ENCODE results near the gene HPF1.

Gene HPF1

DNA sequence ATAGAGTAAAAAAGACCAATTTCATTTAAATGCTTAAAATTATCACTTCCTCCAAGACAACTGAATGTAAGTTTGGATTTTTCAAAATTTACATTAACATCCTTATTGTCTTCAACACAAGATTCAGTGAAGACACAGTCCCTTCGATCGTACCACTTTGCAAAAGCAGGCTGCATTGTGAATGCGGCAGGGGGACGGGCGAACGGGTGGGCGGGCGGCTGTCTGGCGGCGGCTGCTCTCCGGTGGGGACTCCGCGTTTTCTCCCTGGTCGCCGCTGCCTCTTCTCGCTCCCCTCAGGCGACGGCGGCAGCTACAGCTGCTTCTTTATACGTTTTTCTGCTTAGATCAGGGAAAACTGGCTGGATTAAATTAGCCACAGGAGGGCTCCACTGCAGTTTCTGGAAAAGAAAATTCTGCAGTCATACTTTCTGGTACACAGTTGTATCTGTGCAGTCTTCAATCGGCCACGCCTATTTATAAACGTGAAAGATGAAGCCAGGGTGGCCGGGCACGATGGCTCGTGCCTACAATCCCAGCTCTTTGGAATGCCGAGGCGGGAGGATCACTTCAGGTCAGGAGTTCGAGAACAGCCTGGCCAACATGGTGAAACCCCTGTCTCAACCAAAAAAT is 33.9 kb upstream of the HPF1 start:
- Histone ChIP-seq H3K27ac (ENCODE audit: low read length) (no peak overlapping the region), H4K20me1 (ENCODE audit: insufficient read depth, low read length) (no peaks in the 10 kb centered on the region), H3K4me3 (ENCODE audit: low read depth in 1 of 2, low read length in 2 of 2) (no peak overlapping the region), H3K9ac (ENCODE audit: low read depth, low read length) (no peak overlapping the region), H3K79me2 (ENCODE audit: insufficient read depth, low read length) (no peaks in the 10 kb centered on the region), H3K4me1 (ENCODE audit: insufficient read depth, low read length) (no peaks in the 10 kb centered on the region), H3K9me3 (ENCODE audit: insufficient read depth, low read length, severe bottlenecking) (no peaks in the 10 kb centered on the region), H3K27me3 (ENCODE audit: insufficient read depth, low read length, poor library complexity) (no peaks in the 10 kb centered on the region), H2AFZ (ENCODE audit: low read depth, low read length) (no peak overlapping the region), H3K4me2 (ENCODE audit: insufficient read depth, low read length) (no peak overlapping the region), H3K36me3 (ENCODE audit: insufficient read depth, low read length) (no peaks in the 10 kb centered on the region)
- 0 out of 3 replicates have a peak, but pooled peaks have one; percentile 22 for ATAC-seq (ENCODE audit: insufficient read depth, low read depth)
- TF ChIP-seq EZH2 (IDR thresholded peaks at IDR 0.05; ENCODE audit: borderline replicate concordance, low read depth, low read length, severe bottlenecking), result no peak
- TF ChIP-seq, protein P1, sequence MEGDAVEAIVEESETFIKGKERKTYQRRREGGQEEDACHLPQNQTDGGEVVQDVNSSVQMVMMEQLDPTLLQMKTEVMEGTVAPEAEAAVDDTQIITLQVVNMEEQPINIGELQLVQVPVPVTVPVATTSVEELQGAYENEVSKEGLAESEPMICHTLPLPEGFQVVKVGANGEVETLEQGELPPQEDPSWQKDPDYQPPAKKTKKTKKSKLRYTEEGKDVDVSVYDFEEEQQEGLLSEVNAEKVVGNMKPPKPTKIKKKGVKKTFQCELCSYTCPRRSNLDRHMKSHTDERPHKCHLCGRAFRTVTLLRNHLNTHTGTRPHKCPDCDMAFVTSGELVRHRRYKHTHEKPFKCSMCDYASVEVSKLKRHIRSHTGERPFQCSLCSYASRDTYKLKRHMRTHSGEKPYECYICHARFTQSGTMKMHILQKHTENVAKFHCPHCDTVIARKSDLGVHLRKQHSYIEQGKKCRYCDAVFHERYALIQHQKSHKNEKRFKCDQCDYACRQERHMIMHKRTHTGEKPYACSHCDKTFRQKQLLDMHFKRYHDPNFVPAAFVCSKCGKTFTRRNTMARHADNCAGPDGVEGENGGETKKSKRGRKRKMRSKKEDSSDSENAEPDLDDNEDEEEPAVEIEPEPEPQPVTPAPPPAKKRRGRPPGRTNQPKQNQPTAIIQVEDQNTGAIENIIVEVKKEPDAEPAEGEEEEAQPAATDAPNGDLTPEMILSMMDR (IDR thresholded peaks at IDR 0.05; ENCODE audit: borderline replicate concordance, extremely low read depth, low read length, poor library complexity, severe bottlenecking), result peak; percentile 25
- DNase-seq, result peak; percentile 5

DNA sequence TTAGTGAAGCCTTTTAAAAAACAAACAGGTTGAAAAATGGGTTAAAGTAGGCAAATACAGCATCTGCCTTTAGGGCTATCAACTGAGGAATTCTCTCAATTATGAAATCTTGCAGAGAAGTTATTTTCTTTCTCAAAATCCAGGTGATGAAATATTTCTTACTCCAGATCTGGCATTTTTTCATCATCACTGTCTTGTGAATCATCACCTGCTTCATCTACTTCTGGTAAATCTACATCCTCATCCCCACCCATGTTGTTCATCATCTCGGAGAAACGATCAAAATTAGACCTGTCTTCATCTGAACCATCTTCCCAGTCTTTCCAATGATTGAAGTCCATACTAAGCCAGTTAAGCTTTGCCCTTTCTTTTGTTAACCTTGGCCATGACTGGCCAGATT is 33.3 kb upstream of the HPF1 start:
- TF ChIP-seq EZH2 (IDR thresholded peaks at IDR 0.05; ENCODE audit: borderline replicate concordance, low read depth, low read length, severe bottlenecking), result no peak
- TF ChIP-seq, protein P1 (IDR thresholded peaks at IDR 0.05; ENCODE audit: borderline replicate concordance, extremely low read depth, low read length, poor library complexity, severe bottlenecking), result no peak
- Histone ChIP-seq H4K20me1 (ENCODE audit: insufficient read depth, low read length) (no peaks in the 10 kb centered on the region), H2AFZ (ENCODE audit: low read depth, low read length) (no peak overlapping the region), H3K27me3 (ENCODE audit: insufficient read depth, low read length, poor library complexity) (no peaks in the 10 kb centered on the region), H3K27ac (ENCODE audit: low read length) (no peak overlapping the region), H3K4me3 (ENCODE audit: low read depth in 1 of 2, low read length in 2 of 2) (no peak overlapping the region), H3K4me2 (ENCODE audit: insufficient read depth, low read length) (no peak overlapping the region), H3K4me1 (ENCODE audit: insufficient read depth, low read length) (no peaks in the 10 kb centered on the region), H3K36me3 (ENCODE audit: insufficient read depth, low read length) (no peaks in the 10 kb centered on the region), H3K79me2 (ENCODE audit: insufficient read depth, low read length) (no peaks in the 10 kb centered on the region), H3K9ac (ENCODE audit: low read depth, low read length) (no peak overlapping the region), H3K9me3 (ENCODE audit: insufficient read depth, low read length, severe bottlenecking) (no peaks in the 10 kb centered on the region)
- DNase-seq (no peak), ATAC-seq (ENCODE audit: insufficient read depth, low read depth) (no peak)

DNA sequence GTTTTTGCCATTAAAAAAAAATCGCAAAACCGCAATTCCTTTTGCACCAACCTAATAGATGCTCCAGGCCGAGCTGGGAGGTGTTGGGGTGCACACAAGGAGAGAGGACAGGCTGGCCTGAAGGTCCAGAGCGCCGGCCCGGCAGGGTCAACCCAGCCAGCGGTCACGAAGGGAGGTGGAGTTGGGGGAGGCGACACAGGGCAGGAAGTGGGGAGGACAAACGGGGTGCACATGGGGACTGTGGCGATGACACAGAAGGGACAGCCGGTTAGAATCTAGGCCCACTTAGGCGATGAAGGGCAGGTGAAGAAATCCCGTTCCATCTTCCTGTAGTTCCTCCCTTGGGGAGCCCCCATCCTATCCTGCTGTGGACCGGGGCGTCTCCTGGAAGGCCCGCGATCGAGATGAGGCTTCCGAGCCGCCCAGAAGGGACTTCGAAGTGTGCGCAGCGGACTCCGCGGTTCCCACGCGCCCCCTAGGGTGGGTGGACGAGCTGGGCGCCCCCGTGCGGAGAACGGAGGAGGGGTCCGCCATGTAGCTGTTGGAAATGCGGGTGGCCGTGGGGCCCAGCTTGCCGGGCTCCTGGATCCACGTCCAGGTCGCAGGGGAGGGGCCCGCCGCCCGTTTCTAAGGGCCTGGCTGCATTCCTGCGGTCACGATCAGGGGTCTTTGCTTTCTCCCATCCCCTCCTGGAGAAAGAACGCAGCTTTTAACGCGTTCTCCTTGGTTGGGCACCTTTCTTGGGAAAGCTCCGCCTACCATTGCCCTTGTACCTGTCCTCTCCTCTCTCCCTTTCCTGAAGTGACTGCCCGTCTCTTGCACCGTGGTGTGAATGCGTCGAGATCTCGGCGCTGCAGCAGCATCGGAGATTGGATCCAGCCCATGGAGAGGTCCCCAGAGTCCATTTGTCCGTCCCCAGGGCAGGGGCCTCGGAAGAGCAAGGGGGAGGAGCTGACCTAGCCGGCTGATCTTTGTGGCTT is 17.0 kb upstream of the HPF1 start:
- Histone ChIP-seq H4K20me1 (ENCODE audit: insufficient read depth, low read length) (no peaks in the 10 kb centered on the region), H3K27ac (ENCODE audit: low read length) (no peak overlapping the region), H3K36me3 (ENCODE audit: insufficient read depth, low read length) (no peaks in the 10 kb centered on the region), H3K4me1 (ENCODE audit: insufficient read depth, low read length) (no peaks in the 10 kb centered on the region), H3K79me2 (ENCODE audit: insufficient read depth, low read length) (no peaks in the 10 kb centered on the region), H3K4me2 (ENCODE audit: insufficient read depth, low read length) (no peak overlapping the region), H3K9me3 (ENCODE audit: insufficient read depth, low read length, severe bottlenecking) (no peaks in the 10 kb centered on the region), H3K9ac (ENCODE audit: low read depth, low read length) (no peak overlapping the region), H3K27me3 (ENCODE audit: insufficient read depth, low read length, poor library complexity) (no peaks in the 10 kb centered on the region), H3K4me3 (ENCODE audit: low read depth in 1 of 2, low read length in 2 of 2) (no peak overlapping the region), H2AFZ (ENCODE audit: low read depth, low read length) (no peak overlapping the region)
- TF ChIP-seq, protein P1 (IDR thresholded peaks at IDR 0.05; ENCODE audit: borderline replicate concordance, extremely low read depth, low read length, poor library complexity, severe bottlenecking), result no peak
- no peak for TF ChIP-seq EZH2 (IDR thresholded peaks at IDR 0.05; ENCODE audit: borderline replicate concordance, low read depth, low read length, severe bottlenecking)
- no peak for DNase-seq
- no peak for ATAC-seq (ENCODE audit: insufficient read depth, low read depth)
